SIG-M5 treated with dmso at 0.1 percent for 504 hours (cell line): Measurements from ENCODE around the gene EIF4A3.
A peak's percentile ranks its signal among the peaks of the same experiment; 100 is the strongest.

Source experiments
- DNase-seq: peaks from one replicate; lab custom pipeline; 2025; ENCODE audit not compliant: unreplicated experiment; lab: John Stamatoyannopoulos, UW

EIF4A3 gene

GRCh38 chr17:80147035-80147822 lies at the start of gene EIF4A3:
TSS of gene EIF4A3 (minus strand) at chr17:80147128. CDS start at chr17:80146961, 167 bp downstream.
- peak; percentile 99 for DNase-seq

GRCh38 chr17:80196652-80197051 lies 49.7 kb upstream of the EIF4A3 start:
- no peak for DNase-seq

GRCh38 chr17:80195671-80196529 lies 49.0 kb upstream of the EIF4A3 start:
- DNase-seq = no peak

GRCh38 chr17:80195141-80195540 lies 48.2 kb upstream of the EIF4A3 start:
- no peak for DNase-seq

- no peak for DNase-seq
These were observed 45.1 kb upstream of the EIF4A3 start for GRCh38 chr17:80191865-80192661.

GRCh38 chr17:80191192-80191591 lies 44.3 kb upstream of the EIF4A3 start:
- no peak for DNase-seq

GRCh38 chr17:80190716-80191115 lies 43.8 kb upstream of the EIF4A3 start:
- DNase-seq = no peak

GRCh38 chr17:80189611-80190010 lies 42.7 kb upstream of the EIF4A3 start:
- no peak for DNase-seq

GRCh38 chr17:80187515-80187941 lies 40.6 kb upstream of the EIF4A3 start:
- no peak for DNase-seq

- DNase-seq = no peak
These were observed 40.2 kb upstream of the EIF4A3 start for GRCh38 chr17:80187090-80187489.

- no peak for DNase-seq
These were observed 39.0 kb upstream of the EIF4A3 start for GRCh38 chr17:80185968-80186367.

GRCh38 chr17:80184423-80184714 lies 37.4 kb upstream of the EIF4A3 start:
- DNase-seq = no peak

- DNase-seq = no peak
These were observed 36.9 kb upstream of the EIF4A3 start for GRCh38 chr17:80183581-80184422.

GRCh38 chr17:80182845-80183223 lies 35.9 kb upstream of the EIF4A3 start:
- no peak for DNase-seq

- DNase-seq = no peak
These were observed 35.4 kb upstream of the EIF4A3 start for GRCh38 chr17:80182118-80182844.

GRCh38 chr17:80181431-80181830 lies 34.5 kb upstream of the EIF4A3 start:
- no peak for DNase-seq

GRCh38 chr17:80180192-80180591 lies 33.3 kb upstream of the EIF4A3 start:
- no peak for DNase-seq

GRCh38 chr17:80177986-80178595 lies 31.2 kb upstream of the EIF4A3 start:
- no peak for DNase-seq

GRCh38 chr17:80176757-80177156 lies 29.8 kb upstream of the EIF4A3 start:
- DNase-seq = no peak

GRCh38 chr17:80173916-80174315 lies 27.0 kb upstream of the EIF4A3 start:
- DNase-seq = no peak
